HepG2 (cell line): ENCODE data around the gene TIMP4. TPM values are rescaled to one million over a fixed set of nuclear protein-coding genes. Genes with fewer than 3 reads are reported as not detected.

Source experiments
- ARNT2 ChIP-seq: sonication (generic); formaldehyde crosslinking; IDR thresholded peaks from 2 replicates; pipeline ENCODE4 v1.8.0; 2022; ENCODE audit warnings: mild to moderate bottlenecking, low read depth, missing genetic modification reagents, moderate library complexity
- GABPB1 ChIP-seq: IDR thresholded peaks from 2 replicates; pipeline ENCODE4 v1.6.1; 2016; ENCODE audit warnings: mild to moderate bottlenecking, missing genetic modification reagents, moderate library complexity, missing compliant biosample characterization
- ZBTB42 ChIP-seq: sonication (generic); formaldehyde crosslinking; IDR thresholded peaks from 2 replicates; pipeline ENCODE4 v1.5.0; 2020; ENCODE audit warnings: mild to moderate bottlenecking, missing genetic modification reagents
- ZNF230 ChIP-seq: sonication (generic); formaldehyde crosslinking; IDR thresholded peaks from 2 replicates; pipeline ENCODE4 v1.4.0; 2020; ENCODE audit warnings: mild to moderate bottlenecking, missing genetic modification reagents
- ZNF430 ChIP-seq: sonication (generic); formaldehyde crosslinking; IDR thresholded peaks from 2 replicates; pipeline ENCODE4 v1.9.0; 2021; ENCODE audit warnings: mild to moderate bottlenecking, missing genetic modification reagents
- ZNF598 ChIP-seq: sonication (generic); formaldehyde crosslinking; IDR thresholded peaks from 2 replicates; pipeline ENCODE4 v1.5.1; 2020; ENCODE audit warnings: mild to moderate bottlenecking, missing genetic modification reagents, borderline replicate concordance
- polyA plus RNA-seq, 8 experiments: library from polyadenylated mRNA; depleted of rRNA in 3 of 8; stranded (reverse) in 7 of 8; unstranded in 1 of 8; fragments of >200 nt; fragmentation: Illumina TruSeq in 4 of 8; extraction: Trizol in 4 of 8; gene quantifications; 2 replicates each; pipeline versions ENCODE4 v1.2.1 to v1.2.3, GENCODE V29; 2011 to 2016; ENCODE audit warnings: low read depth in 4 of 8, missing spikeins in 1 of 8, mixed read lengths in 1 of 8; ENCODE audit not compliant: insufficient read depth in 1 of 8
- total RNA-seq, 5 experiments: library from RNA; depleted of rRNA; stranded (reverse); fragments of >200 nt; fragmentation: Illumina TruSeq; extraction: Trizol; gene quantifications; 2 replicates each; pipeline ENCODE4 v1.2.3, GENCODE V29; 2016; ENCODE audit warnings: low read depth in 1 of 5
- TF ChIP-seq, protein P1 (sequence below): sonication (generic); formaldehyde crosslinking; IDR thresholded peaks from 2 replicates; pipeline ENCODE4 v1.4.0; 2020; ENCODE audit warnings: missing genetic modification reagents, mild to moderate bottlenecking, borderline replicate concordance
- TF ChIP-seq, protein P2 (sequence below): sonication (generic); formaldehyde crosslinking; conservative IDR thresholded peaks from 2 replicates; pipeline ENCODE4 v1.4.0; 2020; ENCODE audit warnings: missing genetic modification reagents
- TF ChIP-seq, protein P3 (sequence below): sonication (generic); formaldehyde crosslinking; IDR thresholded peaks from 2 replicates; pipeline ENCODE4 v1.4.0; 2020; ENCODE audit warnings: missing genetic modification reagents, borderline replicate concordance
- TF ChIP-seq, protein P4 (sequence below): sonication (generic); formaldehyde crosslinking; IDR thresholded peaks from 2 replicates; pipeline ENCODE4 v1.4.0; 2020; ENCODE audit warnings: missing genetic modification reagents
- TF ChIP-seq, protein P5 (sequence below): sonication (generic); formaldehyde crosslinking; IDR thresholded peaks from 2 replicates; pipeline ENCODE4 v1.5.0; 2020; ENCODE audit warnings: missing genetic modification reagents, mild to moderate bottlenecking, borderline replicate concordance
- TF ChIP-seq, protein P6 (sequence below): sonication (generic); formaldehyde crosslinking; IDR thresholded peaks from 2 replicates; pipeline ENCODE4 v1.9.0; 2021; ENCODE audit warnings: missing genetic modification reagents, borderline replicate concordance

The TIMP4 gene
- total and polyA plus RNA-seq, 2 of the 13 experiments (the other 11 are each of a cell fraction or from before 2014, with no cell fraction given): 0.05 to 0.07 TPM

DNA sequence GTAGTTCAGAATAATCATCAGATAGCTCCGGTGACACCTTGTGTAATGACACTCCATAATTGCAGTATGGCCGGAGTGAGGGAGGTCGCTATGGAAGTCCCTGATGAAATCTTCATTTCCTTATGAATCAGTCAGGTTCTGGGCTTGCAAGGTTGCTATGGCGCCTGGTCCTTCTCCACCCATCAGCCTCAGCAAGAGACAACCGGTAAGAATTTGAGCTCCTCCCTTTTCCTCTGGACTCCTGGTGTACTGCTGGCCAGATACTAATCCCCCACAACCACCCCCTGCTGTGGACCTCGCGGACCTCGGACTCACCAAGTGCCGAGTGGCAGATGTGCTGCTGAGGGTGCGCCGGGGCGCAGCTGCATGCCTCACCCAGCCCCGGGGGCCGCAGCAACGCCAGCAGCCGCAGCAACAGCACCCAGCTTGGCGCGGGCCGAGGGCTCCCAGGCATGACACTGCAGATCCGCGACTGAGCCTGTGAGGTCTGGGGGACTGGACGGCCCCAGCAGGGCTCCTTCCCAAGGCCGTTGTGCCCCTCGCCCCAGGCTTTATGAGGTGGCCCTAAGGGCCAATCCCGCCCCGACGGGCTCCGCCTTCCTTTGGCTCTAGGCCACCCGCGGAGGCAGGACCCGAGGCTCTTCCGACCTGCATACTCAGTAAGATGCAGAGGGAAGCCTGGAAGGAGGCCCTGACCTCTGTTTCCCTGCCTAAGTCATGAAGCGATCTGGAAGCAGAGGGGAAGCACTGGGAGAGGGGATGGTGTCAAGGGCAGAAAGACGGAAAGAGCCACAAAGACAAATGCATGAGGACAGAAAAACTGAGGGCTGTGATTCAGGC is at the start of gene TIMP4 (continued):
- TF ChIP-seq, protein P1, sequence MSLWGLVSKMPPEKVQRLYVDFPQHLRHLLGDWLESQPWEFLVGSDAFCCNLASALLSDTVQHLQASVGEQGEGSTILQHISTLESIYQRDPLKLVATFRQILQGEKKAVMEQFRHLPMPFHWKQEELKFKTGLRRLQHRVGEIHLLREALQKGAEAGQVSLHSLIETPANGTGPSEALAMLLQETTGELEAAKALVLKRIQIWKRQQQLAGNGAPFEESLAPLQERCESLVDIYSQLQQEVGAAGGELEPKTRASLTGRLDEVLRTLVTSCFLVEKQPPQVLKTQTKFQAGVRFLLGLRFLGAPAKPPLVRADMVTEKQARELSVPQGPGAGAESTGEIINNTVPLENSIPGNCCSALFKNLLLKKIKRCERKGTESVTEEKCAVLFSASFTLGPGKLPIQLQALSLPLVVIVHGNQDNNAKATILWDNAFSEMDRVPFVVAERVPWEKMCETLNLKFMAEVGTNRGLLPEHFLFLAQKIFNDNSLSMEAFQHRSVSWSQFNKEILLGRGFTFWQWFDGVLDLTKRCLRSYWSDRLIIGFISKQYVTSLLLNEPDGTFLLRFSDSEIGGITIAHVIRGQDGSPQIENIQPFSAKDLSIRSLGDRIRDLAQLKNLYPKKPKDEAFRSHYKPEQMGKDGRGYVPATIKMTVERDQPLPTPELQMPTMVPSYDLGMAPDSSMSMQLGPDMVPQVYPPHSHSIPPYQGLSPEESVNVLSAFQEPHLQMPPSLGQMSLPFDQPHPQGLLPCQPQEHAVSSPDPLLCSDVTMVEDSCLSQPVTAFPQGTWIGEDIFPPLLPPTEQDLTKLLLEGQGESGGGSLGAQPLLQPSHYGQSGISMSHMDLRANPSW (CRISPR knock-in tag): no peak
- TF ChIP-seq GABPB1 (CRISPR knock-in tag) (peak; percentile 38; the same call in 1 of the 2 replicates), ZNF430 (CRISPR knock-in tag) (peak; percentile 45; the same call in 1 of the 2 replicates), ZNF598 (CRISPR knock-in tag) (no peak), ZBTB42 (CRISPR knock-in tag) (peak; percentile 85), ZNF230 (CRISPR knock-in tag) (0 out of 2 replicates have a peak, but pooled peaks have one; percentile 36), ARNT2 (0 out of 2 replicates have a peak, but pooled peaks have one; percentile 36)
- TF ChIP-seq, protein P2, sequence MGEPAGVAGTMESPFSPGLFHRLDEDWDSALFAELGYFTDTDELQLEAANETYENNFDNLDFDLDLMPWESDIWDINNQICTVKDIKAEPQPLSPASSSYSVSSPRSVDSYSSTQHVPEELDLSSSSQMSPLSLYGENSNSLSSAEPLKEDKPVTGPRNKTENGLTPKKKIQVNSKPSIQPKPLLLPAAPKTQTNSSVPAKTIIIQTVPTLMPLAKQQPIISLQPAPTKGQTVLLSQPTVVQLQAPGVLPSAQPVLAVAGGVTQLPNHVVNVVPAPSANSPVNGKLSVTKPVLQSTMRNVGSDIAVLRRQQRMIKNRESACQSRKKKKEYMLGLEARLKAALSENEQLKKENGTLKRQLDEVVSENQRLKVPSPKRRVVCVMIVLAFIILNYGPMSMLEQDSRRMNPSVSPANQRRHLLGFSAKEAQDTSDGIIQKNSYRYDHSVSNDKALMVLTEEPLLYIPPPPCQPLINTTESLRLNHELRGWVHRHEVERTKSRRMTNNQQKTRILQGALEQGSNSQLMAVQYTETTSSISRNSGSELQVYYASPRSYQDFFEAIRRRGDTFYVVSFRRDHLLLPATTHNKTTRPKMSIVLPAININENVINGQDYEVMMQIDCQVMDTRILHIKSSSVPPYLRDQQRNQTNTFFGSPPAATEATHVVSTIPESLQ: no peak
- TF ChIP-seq, protein P3, sequence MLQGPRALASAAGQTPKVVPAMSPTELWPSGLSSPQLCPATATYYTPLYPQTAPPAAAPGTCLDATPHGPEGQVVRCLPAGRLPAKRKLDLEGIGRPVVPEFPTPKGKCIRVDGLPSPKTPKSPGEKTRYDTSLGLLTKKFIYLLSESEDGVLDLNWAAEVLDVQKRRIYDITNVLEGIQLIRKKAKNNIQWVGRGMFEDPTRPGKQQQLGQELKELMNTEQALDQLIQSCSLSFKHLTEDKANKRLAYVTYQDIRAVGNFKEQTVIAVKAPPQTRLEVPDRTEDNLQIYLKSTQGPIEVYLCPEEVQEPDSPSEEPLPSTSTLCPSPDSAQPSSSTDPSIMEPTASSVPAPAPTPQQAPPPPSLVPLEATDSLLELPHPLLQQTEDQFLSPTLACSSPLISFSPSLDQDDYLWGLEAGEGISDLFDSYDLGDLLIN (CRISPR knock-in tag): no peak
- TF ChIP-seq, protein P4, sequence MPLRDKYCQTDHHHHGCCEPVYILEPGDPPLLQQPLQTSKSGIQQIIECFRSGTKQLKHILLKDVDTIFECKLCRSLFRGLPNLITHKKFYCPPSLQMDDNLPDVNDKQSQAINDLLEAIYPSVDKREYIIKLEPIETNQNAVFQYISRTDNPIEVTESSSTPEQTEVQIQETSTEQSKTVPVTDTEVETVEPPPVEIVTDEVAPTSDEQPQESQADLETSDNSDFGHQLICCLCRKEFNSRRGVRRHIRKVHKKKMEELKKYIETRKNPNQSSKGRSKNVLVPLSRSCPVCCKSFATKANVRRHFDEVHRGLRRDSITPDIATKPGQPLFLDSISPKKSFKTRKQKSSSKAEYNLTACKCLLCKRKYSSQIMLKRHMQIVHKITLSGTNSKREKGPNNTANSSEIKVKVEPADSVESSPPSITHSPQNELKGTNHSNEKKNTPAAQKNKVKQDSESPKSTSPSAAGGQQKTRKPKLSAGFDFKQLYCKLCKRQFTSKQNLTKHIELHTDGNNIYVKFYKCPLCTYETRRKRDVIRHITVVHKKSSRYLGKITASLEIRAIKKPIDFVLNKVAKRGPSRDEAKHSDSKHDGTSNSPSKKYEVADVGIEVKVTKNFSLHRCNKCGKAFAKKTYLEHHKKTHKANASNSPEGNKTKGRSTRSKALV: peak; percentile 83; the same call in 1 of the 2 replicates
- TF ChIP-seq, protein P5, sequence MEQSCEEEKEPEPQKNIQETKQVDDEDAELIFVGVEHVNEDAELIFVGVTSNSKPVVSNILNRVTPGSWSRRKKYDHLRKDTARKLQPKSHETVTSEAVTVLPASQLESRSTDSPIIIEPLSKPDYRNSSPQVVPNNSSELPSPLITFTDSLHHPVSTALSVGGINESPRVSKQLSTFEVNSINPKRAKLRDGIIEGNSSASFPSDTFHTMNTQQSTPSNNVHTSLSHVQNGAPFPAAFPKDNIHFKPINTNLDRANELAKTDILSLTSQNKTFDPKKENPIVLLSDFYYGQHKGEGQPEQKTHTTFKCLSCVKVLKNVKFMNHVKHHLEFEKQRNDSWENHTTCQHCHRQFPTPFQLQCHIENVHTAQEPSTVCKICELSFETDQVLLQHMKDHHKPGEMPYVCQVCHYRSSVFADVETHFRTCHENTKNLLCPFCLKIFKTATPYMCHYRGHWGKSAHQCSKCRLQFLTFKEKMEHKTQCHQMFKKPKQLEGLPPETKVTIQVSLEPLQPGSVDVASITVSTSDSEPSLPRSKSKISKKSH (CRISPR knock-in tag): 0 out of 2 replicates have a peak, but pooled peaks have one; percentile 44
- TF ChIP-seq, protein P6, sequence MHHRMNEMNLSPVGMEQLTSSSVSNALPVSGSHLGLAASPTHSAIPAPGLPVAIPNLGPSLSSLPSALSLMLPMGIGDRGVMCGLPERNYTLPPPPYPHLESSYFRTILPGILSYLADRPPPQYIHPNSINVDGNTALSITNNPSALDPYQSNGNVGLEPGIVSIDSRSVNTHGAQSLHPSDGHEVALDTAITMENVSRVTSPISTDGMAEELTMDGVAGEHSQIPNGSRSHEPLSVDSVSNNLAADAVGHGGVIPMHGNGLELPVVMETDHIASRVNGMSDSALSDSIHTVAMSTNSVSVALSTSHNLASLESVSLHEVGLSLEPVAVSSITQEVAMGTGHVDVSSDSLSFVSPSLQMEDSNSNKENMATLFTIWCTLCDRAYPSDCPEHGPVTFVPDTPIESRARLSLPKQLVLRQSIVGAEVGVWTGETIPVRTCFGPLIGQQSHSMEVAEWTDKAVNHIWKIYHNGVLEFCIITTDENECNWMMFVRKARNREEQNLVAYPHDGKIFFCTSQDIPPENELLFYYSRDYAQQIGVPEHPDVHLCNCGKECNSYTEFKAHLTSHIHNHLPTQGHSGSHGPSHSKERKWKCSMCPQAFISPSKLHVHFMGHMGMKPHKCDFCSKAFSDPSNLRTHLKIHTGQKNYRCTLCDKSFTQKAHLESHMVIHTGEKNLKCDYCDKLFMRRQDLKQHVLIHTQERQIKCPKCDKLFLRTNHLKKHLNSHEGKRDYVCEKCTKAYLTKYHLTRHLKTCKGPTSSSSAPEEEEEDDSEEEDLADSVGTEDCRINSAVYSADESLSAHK (CRISPR knock-in tag): no peak
